ENCODE data around the gene GUCY1A1. TPM values are rescaled to one million over a fixed set of nuclear protein-coding genes. Genes with fewer than 3 reads are reported as not detected.
A peak's percentile ranks its signal among the peaks of the same experiment; 100 is the strongest.

GUCY1A1 gene
- total and polyA plus RNA-seq, 2 donors from 2014 or later, result 6.9 to 64.6 TPM

DNA sequence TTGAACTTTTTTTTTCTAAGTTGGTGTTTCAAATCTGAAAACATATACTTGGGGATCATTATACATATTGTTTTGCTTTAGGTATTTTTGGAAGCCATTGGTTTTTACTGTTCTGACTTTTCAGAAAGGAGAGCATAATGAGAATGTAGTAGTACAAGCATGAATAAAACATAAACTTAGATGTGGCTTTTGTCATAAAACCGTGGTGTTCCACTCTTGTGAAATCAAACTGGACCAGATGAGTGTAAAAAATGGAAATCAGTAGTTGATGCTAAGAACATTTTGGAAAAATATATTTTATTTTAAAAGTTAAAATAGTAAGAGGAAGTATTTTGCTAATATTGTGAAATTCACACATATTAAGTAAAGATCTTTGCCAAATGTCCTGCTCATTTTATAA is 29.6 kb downstream of the GUCY1A1 start:
- peaks cover 0 to 37% (median 2%) of the 10 kb centered on the region in 3 donors for H3K4me1 ChIP-seq (ENCODE audit: control insufficient read depth in 2 of 3, insufficient read depth in 2 of 3, low read depth in 1 of 3, low read length in 3 of 3)
- H3K27ac ChIP-seq (ENCODE audit: low read depth in 2 of 2, low read length in 2 of 2), result no peak overlapping the region
- TF ChIP-seq CTCF (IDR thresholded peaks at IDR 0.05; ENCODE audit: borderline replicate concordance, extremely low read depth, insufficient read depth), result no peak
- intact Hi-C loops (cut with DNase I), result no loop called here
- DNase-seq (no peak), FAIRE-seq (peak; percentile 90)
- H3K27me3 ChIP-seq (ENCODE audit: control insufficient read depth, insufficient read depth, low read length), result no peaks in the 10 kb centered on the region
- no peak overlapping the region for H3K9ac ChIP-seq (ENCODE audit: low read length in 3 of 3)
- H3K4me3 ChIP-seq (ENCODE audit: low read length in 3 of 3), result no peak overlapping the region
- H3K36me3 ChIP-seq (ENCODE audit: control insufficient read depth in 2 of 3, insufficient read depth in 3 of 3, low read length in 3 of 3), result no peaks in the 10 kb centered on the region
- H3K9me3 ChIP-seq (ENCODE audit: control insufficient read depth in 2 of 3, insufficient read depth in 1 of 3, low read length in 3 of 3), result peaks cover 0 to 4% (median 0%) of the 10 kb centered on the region in 3 donors

DNA sequence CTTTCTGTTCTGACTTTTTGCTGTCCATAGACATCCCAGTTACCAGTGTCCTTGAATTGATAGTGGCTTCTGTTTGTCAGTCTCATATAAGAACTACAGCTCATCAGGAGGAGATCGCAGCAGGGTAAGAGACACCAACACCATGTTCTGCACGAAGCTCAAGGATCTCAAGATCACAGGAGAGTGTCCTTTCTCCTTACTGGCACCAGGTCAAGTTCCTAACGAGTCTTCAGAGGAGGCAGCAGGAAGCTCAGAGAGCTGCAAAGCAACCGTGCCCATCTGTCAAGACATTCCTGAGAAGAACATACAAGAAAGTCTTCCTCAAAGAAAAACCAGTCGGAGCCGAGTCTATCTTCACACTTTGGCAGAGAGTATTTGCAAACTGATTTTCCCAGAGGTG is 30.1 kb downstream of the GUCY1A1 start:
- DNase-seq (no peak), FAIRE-seq (no peak)
- intact Hi-C loops (cut with DNase I), result no loop called here
- Histone ChIP-seq H3K9ac (ENCODE audit: low read length in 3 of 3) (no peak overlapping the region), H3K9me3 (ENCODE audit: control insufficient read depth in 2 of 3, insufficient read depth in 1 of 3, low read length in 3 of 3) (peaks cover 0 to 4% (median 0%) of the 10 kb centered on the region in 3 donors), H3K36me3 (ENCODE audit: control insufficient read depth in 2 of 3, insufficient read depth in 3 of 3, low read length in 3 of 3) (no peaks in the 10 kb centered on the region), H3K4me3 (ENCODE audit: low read length in 3 of 3) (no peak overlapping the region), H3K4me1 (ENCODE audit: control insufficient read depth in 2 of 3, insufficient read depth in 2 of 3, low read depth in 1 of 3, low read length in 3 of 3) (peaks cover 0 to 37% (median 2%) of the 10 kb centered on the region in 3 donors), H3K27ac (ENCODE audit: low read depth in 2 of 2, low read length in 2 of 2) (no peak overlapping the region), H3K27me3 (ENCODE audit: control insufficient read depth, insufficient read depth, low read length) (no peaks in the 10 kb centered on the region)
- TF ChIP-seq CTCF (IDR thresholded peaks at IDR 0.05; ENCODE audit: borderline replicate concordance, extremely low read depth, insufficient read depth), result no peak

DNA sequence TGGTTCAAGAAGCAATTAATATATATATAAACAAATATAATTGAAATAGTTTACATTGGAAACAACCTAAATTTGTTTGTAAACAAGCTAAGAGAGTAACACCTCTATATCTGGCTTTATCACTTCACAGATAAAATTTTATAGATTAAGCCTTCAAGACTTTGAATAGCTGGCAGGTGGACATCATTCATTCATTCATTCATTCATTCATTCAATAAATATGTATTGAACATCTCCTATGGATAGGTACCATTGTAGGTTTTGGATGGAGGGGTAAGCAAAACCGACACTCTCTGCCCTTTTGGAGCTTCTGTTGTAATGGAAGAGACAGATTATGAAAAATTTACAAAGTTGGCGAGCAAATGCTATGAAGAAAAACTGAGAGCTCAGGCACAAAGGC is 35.2 kb downstream of the GUCY1A1 start:
- Histone ChIP-seq H3K27ac (ENCODE audit: low read depth in 2 of 2, low read length in 2 of 2) (no peak overlapping the region), H3K4me3 (ENCODE audit: low read length in 3 of 3) (no peak overlapping the region), H3K36me3 (ENCODE audit: control insufficient read depth in 2 of 3, insufficient read depth in 3 of 3, low read length in 3 of 3) (no peaks in the 10 kb centered on the region), H3K4me1 (ENCODE audit: control insufficient read depth in 2 of 3, insufficient read depth in 2 of 3, low read depth in 1 of 3, low read length in 3 of 3) (peaks cover 4 to 14% (median 6%) of the 10 kb centered on the region in 3 donors), H3K27me3 (ENCODE audit: control insufficient read depth, insufficient read depth, low read length) (no peaks in the 10 kb centered on the region), H3K9ac (ENCODE audit: low read length in 3 of 3) (no peak overlapping the region), H3K9me3 (ENCODE audit: control insufficient read depth in 2 of 3, insufficient read depth in 1 of 3, low read length in 3 of 3) (peaks cover 0 to 4% (median 0%) of the 10 kb centered on the region in 3 donors)
- no peak for TF ChIP-seq CTCF (IDR thresholded peaks at IDR 0.05; ENCODE audit: borderline replicate concordance, extremely low read depth, insufficient read depth)
- intact Hi-C loops (cut with DNase I), result no loop called here
- no peak for DNase-seq
- no peak for FAIRE-seq
